ENCODE results near the gene MERTK. TPM values are rescaled to one million over a fixed set of nuclear protein-coding genes. Genes with fewer than 3 reads are reported as not detected.

Gene MERTK
- total and polyA plus RNA-seq, 2 of the 8 experiments (the other 6 are each of a cell fraction or from before 2014, with no cell fraction given) = 6.5 to 7.0 TPM

- Histone ChIP-seq H3K27ac (ENCODE audit: low read depth, low read length) (peak overlapping the region; percentile 65; the same call in 1 of the 2 replicates), H3K36me3 (ENCODE audit: control insufficient read depth in 2 of 4, insufficient read depth in 4 of 4, low read length in 3 of 4) (no peaks in the 10 kb centered on the region), H2BK5ac (ENCODE audit: low read depth, low read length) (peak overlapping the region; percentile 18; the same call in 1 of the 2 replicates), H3K23me2 (ENCODE audit: low read depth, low read length) (peaks cover 7% of the 10 kb centered on the region), H4K5ac (ENCODE audit: insufficient read length, low read depth, low read length) (no peak overlapping the region), H3K4me3 (ENCODE audit: extremely low read depth in 1 of 4, insufficient read depth in 2 of 4, low read depth in 3 of 4, low read length in 4 of 4) (peak overlapping the region; percentile 62 to 98 (median 74)), H2BK20ac (ENCODE audit: low read length) (no peak overlapping the region), H4K8ac (ENCODE audit: extremely low read depth, insufficient read depth, low read length) (peak overlapping the region; percentile 94; the same call in 1 of the 2 replicates), H3K4me2 (ENCODE audit: insufficient read depth in 1 of 2, low read depth in 2 of 2, low read length in 2 of 2) (peak overlapping the region; percentile 83 to 93), H2AK5ac (ENCODE audit: low read depth, low read length) (no peak overlapping the region), H3K79me1 (ENCODE audit: low read depth, low read length) (no peaks in the 10 kb centered on the region), H3K56ac (replicated peaks; ENCODE audit: insufficient read length, low read depth, low read length) (no peak overlapping the region), H2AFZ (ENCODE audit: low read length) (peak overlapping the region; percentile 81; the same call in 1 of the 2 replicates), H4K91ac (replicated peaks; ENCODE audit: insufficient read length, low read length) (no peak overlapping the region), H2BK12ac (ENCODE audit: low read depth, low read length) (no peak overlapping the region), H4K20me1 (replicated peaks in 1 of 2; ENCODE audit: control insufficient read depth in 1 of 2, insufficient read depth in 2 of 2, low read length in 2 of 2) (peaks cover 2% of the 10 kb centered on the region in 2 experiments), H3K9ac (replicated peaks in 1 of 4; ENCODE audit: extremely low read depth in 1 of 4, low read depth in 3 of 4, low read length in 3 of 4) (peak overlapping the region in 3 of 4 experiments; percentile 34 to 63 (median 40); a peak in 2 of 7 replicates), H3K23ac (ENCODE audit: insufficient read length) (no peak overlapping the region), H2BK120ac (replicated peaks; ENCODE audit: low read depth, low read length) (no peak overlapping the region), H3K4ac (replicated peaks; ENCODE audit: insufficient read length, low read depth, low read length) (no peak overlapping the region), H2BK15ac (ENCODE audit: low read length) (0 out of 2 replicates have a peak overlapping the region, but pooled peaks have one; percentile 98), H3K14ac (ENCODE audit: insufficient read length) (no peak overlapping the region), H3K4me1 (replicated peaks in 1 of 4; ENCODE audit: control insufficient read depth in 3 of 4, insufficient read depth in 4 of 4, low read length in 3 of 4) (peaks cover 1 to 6% (median 2%) of the 10 kb centered on the region in 4 experiments; a peak in 4 of 7 replicates), H3K79me2 (ENCODE audit: control insufficient read depth in 1 of 2, insufficient read depth in 2 of 2, low read length in 2 of 2) (no peaks in the 10 kb centered on the region; a peak in 1 of 4 replicates), H3K18ac (ENCODE audit: extremely low read depth, low read length) (0 out of 2 replicates have a peak overlapping the region, but pooled peaks have one; percentile 62), H3K9me3 (ENCODE audit: insufficient read depth in 2 of 2, low read depth in 1 of 2, low read length in 1 of 2) (no peaks in the 10 kb centered on the region), H3K27me3 (replicated peaks in 1 of 4; ENCODE audit: control insufficient read depth in 3 of 4, extremely low read depth in 1 of 4, insufficient read depth in 3 of 4, low read length in 3 of 4) (peaks cover 0 to 20% (median 11%) of the 10 kb centered on the region in 4 experiments; a peak in 5 of 7 replicates)
- FAIRE-seq (no peak), DNase-seq (ENCODE audit: low read depth in 1 of 2, low spot score in 2 of 2) (no peak)
- TF ChIP-seq KDM1A (IDR thresholded peaks at IDR 0.05; ENCODE audit: borderline replicate concordance, low read length) (peak; percentile 28; the same call in 1 of the 2 replicates), SP1 (IDR thresholded peaks at IDR 0.05; ENCODE audit: low read depth, low read length) (no peak), KDM4A (IDR thresholded peaks at IDR 0.05; ENCODE audit: low read depth, low read length, severe bottlenecking) (peak; percentile 64), SP4 (IDR thresholded peaks at IDR 0.05; ENCODE audit: low read length) (no peak)
- POLR2A ChIA-PET (ENCODE audit: partially characterized antibody) = interaction anchor here (0.7 to 7.2 kb wide), 4 partner anchors 9 to 149 kb away, joined by 3 to 33 read pairs (median 4); partner anchors contain the start of gene ANAPC1
- 15% methylated on average over 7 of the region's 7 CpGs; no CpG with 5 or more reads in 1 of the 2 experiments for WGBS, 2 experiments (ENCODE audit: extremely low coverage in 1 of 2, insufficient coverage in 1 of 2, insufficient read length in 1 of 2, insufficient replicate concordance in 2 of 2, low coverage in 1 of 2, low lambda C conversion rate in 2 of 2, missing lambda C conversion rate in 1 of 2)
- CTCF ChIA-PET (ENCODE audit: partially characterized antibody) = interaction anchor here (0.8 to 3.6 kb wide), 8 partner anchors 10 to 156 kb away, joined by 3 to 20 read pairs (median 4); no protein-coding TSS in a partner anchor
These were observed 830 bp upstream of the MERTK start for GRCh38 chr2:111897630-111897923.

Measured in H1 (cell line).